Ascending aorta (tissue), 2 donors: ENCODE measurements around the gene OVCH2. TPM values are rescaled to one million over a fixed set of nuclear protein-coding genes. Genes with fewer than 3 reads are reported as not detected.
"Not testable (repeated sequence)": the region's sequence is repeated elsewhere in the genome, so short reads cannot be mapped to it uniquely, and the experiment has no call there.

Experiments used
- DNase-seq, 2 donors: peaks; one replicate each; pipeline ENCODE4 v3.0.0-alpha.2; 2019; ENCODE audit warnings: low spot score in 2 of 2
- H3K27ac ChIP-seq, 2 donors: fragments of 200-600 bp; sonication (generic); one replicate each; pipeline ENCODE4 v1.5.1; 2016 to 2017; ENCODE audit warnings: mild to moderate bottlenecking in 1 of 2
- H3K27me3 ChIP-seq: fragments of 200-600 bp; sonication (generic); one replicate; pipeline ENCODE4 v1.5.1; 2017
- H3K36me3 ChIP-seq, 2 donors: fragments of 200-600 bp; sonication (generic); one replicate each; pipeline ENCODE4 v1.5.1; 2016
- H3K4me1 ChIP-seq, 2 donors: fragments of 200-600 bp; sonication (generic); one replicate each; pipeline ENCODE4 v1.5.1; 2016 to 2017; ENCODE audit warnings: mild to moderate bottlenecking in 1 of 2
- H3K4me3 ChIP-seq, 2 donors: fragments of 200-600 bp; sonication (generic); one replicate each; pipeline ENCODE4 v1.5.1; 2016 to 2017; ENCODE audit warnings: mild to moderate bottlenecking in 1 of 2
- H3K9me3 ChIP-seq, 2 donors: fragments of 200-600 bp; sonication (generic); one replicate each; pipeline ENCODE4 v1.5.1; 2016
- intact Hi-C: fragments of 100-400 bp; cut with DNase I; formaldehyde crosslinking; loops from one replicate; pipeline ENCODE4 v1.15.1; 2023
- total RNA-seq: library from RNA; depleted of rRNA; stranded (reverse); fragments of >200 nt; gene quantifications from one replicate; pipeline ENCODE4 v1.1.0, GENCODE V29; 2016
- TF ChIP-seq, protein P1 (sequence below), 3 experiments: fragments of 200-600 bp in 2 of 3; fragments of 450-650 bp in 1 of 3; sonication (generic) in 2 of 3; IDR thresholded peaks; one replicate each; pipeline ENCODE4 v1.5.1; 2016 to 2019; ENCODE audit warnings: antibody characterized with exemption in 3 of 3, mild to moderate bottlenecking in 1 of 3, moderate library complexity in 1 of 3

OVCH2 gene, protein sequence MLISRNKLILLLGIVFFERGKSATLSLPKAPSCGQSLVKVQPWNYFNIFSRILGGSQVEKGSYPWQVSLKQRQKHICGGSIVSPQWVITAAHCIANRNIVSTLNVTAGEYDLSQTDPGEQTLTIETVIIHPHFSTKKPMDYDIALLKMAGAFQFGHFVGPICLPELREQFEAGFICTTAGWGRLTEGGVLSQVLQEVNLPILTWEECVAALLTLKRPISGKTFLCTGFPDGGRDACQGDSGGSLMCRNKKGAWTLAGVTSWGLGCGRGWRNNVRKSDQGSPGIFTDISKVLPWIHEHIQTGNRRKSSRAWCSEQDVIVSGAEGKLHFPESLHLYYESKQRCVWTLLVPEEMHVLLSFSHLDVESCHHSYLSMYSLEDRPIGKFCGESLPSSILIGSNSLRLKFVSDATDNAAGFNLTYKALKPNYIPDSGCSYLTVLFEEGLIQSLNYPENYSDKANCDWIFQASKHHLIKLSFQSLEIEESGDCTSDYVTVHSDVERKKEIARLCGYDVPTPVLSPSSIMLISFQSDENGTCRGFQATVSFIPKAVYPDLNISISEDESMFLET
- not detected for total RNA-seq

DNA sequence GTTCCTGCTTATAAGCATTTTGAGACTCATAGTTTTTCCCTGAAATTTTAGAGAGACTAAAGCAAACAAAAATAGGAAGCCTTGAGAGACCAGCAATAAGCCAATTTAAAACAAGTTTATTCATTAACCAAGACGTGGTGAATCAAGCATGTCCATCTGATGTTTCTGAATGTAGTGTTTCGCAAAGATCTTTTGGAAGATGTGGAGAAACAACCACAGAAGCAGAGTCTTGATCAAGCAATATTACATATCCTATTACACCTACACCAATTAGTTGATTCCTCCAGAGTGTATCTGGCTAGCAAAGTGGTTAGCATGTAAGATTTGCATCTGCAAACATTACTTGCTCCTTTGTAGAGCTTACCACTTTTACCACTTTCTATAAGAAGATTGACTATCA is at the start of gene OVCH2:
Gene OVCH2, minus strand, starts transcription at position 101 of the 400 bp plus-strand sequence. Its CDS starts 83 bp downstream, at position 18.
- TF ChIP-seq, protein P1, sequence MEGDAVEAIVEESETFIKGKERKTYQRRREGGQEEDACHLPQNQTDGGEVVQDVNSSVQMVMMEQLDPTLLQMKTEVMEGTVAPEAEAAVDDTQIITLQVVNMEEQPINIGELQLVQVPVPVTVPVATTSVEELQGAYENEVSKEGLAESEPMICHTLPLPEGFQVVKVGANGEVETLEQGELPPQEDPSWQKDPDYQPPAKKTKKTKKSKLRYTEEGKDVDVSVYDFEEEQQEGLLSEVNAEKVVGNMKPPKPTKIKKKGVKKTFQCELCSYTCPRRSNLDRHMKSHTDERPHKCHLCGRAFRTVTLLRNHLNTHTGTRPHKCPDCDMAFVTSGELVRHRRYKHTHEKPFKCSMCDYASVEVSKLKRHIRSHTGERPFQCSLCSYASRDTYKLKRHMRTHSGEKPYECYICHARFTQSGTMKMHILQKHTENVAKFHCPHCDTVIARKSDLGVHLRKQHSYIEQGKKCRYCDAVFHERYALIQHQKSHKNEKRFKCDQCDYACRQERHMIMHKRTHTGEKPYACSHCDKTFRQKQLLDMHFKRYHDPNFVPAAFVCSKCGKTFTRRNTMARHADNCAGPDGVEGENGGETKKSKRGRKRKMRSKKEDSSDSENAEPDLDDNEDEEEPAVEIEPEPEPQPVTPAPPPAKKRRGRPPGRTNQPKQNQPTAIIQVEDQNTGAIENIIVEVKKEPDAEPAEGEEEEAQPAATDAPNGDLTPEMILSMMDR (IDR thresholded peaks at IDR 0.05): no peak
- H3K36me3 ChIP-seq: no peaks in the 10 kb centered on the region
- no peaks in the 10 kb centered on the region for H3K4me1 ChIP-seq
- no peak within 1 kb of the TSS for H3K27ac ChIP-seq
- intact Hi-C loops: no loop called here
- H3K27me3 ChIP-seq: no peaks in the 10 kb centered on the region
- H3K4me3 ChIP-seq: no peak within 1 kb of the TSS
- DNase-seq: no peak
- no peaks in the 10 kb centered on the region for H3K9me3 ChIP-seq

DNA sequence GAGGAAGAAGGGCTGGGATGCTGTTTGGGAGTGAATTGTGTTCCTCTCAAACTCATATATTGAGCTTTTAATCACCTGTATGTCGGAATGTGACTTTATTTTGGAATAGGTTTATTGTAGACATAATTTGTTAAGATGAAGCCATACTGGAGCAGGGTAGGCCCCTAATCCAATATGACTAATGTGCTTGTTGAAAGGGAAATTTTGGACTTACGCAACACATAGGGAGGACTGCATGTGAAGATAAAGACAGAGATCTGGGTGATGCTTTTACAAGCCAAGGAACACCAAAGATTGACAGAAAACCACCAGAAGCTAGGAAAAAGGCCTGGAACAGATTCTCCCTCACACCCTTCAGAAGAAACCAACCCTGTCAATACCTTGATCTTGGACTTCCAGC is 43.2 kb upstream of the OVCH2 start:
- Histone ChIP-seq H3K27ac (no peak overlapping the region), H3K36me3 (no peaks in the 10 kb centered on the region), H3K9me3 (no peaks in the 10 kb centered on the region), H3K4me1 (no peaks in the 10 kb centered on the region), H3K4me3 (no peak overlapping the region), H3K27me3 (no peaks in the 10 kb centered on the region)
- intact Hi-C loops: no loop called here
- no peak for DNase-seq
- TF ChIP-seq, protein P1 (IDR thresholded peaks at IDR 0.05): no peak

DNA sequence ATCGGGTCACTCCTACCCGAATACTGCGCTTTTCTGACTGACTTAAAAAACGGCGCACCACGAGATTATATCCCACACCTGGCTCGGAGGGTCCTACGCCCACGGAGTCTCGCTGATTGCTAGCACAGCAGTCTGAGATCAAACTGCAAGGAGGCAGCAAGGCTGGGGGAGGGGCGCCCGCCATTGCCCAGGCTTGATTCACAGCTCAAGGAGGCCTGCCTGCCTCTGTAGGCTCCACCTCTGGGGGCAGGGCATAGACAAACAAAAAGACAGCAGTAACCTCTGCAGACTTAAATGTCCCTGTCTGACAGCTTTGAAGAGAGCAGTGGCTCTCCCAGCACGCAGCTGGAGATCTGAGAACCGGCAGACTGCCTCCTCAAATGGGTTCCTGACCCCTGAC is 28.5 kb upstream of the OVCH2 start:
- H3K4me3 ChIP-seq, H3K27me3 ChIP-seq, H3K36me3 ChIP-seq, H3K27ac ChIP-seq, DNase-seq, H3K4me1 ChIP-seq, intact Hi-C loops, H3K9me3 ChIP-seq: not testable (repeated sequence)

DNA sequence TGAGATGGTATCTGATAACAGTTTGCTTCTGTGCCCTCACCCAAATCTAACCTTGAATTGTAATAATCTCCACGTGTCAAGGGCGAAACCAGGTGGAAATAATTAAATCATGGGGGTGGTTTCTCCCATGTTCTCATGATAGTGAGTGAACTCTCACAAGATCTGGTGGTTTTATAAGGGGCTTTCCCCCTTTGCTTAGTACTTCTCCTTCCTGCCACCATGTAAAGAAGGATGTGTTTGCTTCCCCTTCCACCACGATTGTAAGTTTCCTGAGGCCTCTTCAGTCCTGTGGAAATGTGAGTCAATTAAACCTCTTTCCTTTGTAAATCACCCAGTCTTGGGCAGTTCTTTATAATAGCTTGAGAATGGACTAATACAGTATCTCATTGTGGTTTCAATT is 8.5 kb upstream of the OVCH2 start:
- Histone ChIP-seq H3K36me3 (no peaks in the 10 kb centered on the region), H3K9me3 (no peaks in the 10 kb centered on the region), H3K4me1 (no peaks in the 10 kb centered on the region), H3K4me3 (no peak overlapping the region), H3K27ac (no peak overlapping the region), H3K27me3 (no peaks in the 10 kb centered on the region)
- no peak for DNase-seq
- intact Hi-C loops: no loop called here
- TF ChIP-seq, protein P1 (IDR thresholded peaks at IDR 0.05): no peak

DNA sequence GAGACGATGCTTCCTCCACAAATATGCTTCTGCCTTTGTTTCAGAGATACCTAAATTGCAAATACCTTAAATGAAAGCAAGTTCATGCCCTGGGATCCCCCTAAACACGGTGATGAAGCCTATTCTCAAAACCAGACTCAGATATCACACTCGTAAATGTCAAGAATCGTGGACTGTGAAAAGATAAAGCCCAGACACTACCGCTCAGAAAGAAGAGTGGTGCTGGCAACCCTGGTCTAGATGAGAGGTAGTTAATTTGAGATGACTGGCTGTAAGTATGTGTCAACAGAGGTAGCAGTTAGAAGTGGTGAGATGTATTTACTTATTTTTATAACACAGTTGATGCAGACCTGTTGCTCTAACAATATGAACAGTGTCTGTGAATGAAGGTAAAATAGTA is 2.5 kb downstream of the OVCH2 start:
- no peaks in the 10 kb centered on the region for H3K9me3 ChIP-seq
- H3K36me3 ChIP-seq: no peaks in the 10 kb centered on the region
- H3K4me3 ChIP-seq: no peak overlapping the region
- no peaks in the 10 kb centered on the region for H3K27me3 ChIP-seq
- H3K27ac ChIP-seq: no peak overlapping the region
- intact Hi-C loops: no loop called here
- no peak for DNase-seq
- no peaks in the 10 kb centered on the region for H3K4me1 ChIP-seq
- TF ChIP-seq, protein P1 (IDR thresholded peaks at IDR 0.05): no peak

DNA sequence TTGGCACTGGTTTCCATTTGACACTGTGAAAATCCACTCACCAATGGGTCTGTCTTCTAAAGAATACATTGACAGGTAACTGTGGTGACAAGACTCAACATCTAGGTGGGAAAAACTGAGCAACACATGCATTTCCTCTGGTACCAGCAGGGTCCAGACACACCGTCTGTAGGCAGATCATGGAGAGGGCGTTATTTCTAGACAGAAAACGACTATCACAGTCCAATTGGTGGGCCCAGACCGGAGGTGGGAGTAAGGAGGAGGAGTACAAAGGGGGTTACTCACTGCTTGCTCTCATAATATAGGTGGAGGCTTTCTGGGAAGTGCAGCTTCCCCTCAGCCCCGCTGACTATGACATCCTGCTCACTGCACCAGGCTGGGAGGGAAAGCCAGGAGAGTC is 9.9 kb downstream of the OVCH2 start:
- intact Hi-C loops: no loop called here
- H3K9me3 ChIP-seq: no peaks in the 10 kb centered on the region
- no peak overlapping the region for H3K4me3 ChIP-seq
- TF ChIP-seq, protein P1 (IDR thresholded peaks at IDR 0.05): no peak
- H3K27ac ChIP-seq: no peak overlapping the region
- H3K36me3 ChIP-seq: no peaks in the 10 kb centered on the region
- H3K4me1 ChIP-seq: no peaks in the 10 kb centered on the region
- no peaks in the 10 kb centered on the region for H3K27me3 ChIP-seq
- no peak for DNase-seq
